Loucy (cell line): ENCODE results near the gene CHL1.

Experiments
- EZH2phosphoT487 ChIP-seq: fragments of 200-600 bp; IDR thresholded peaks from 2 replicates; pipeline ENCODE4 v1.6.1; 2018; ENCODE audit warnings: antibody characterized with exemption, mild to moderate bottlenecking, moderate library complexity, borderline replicate concordance
- TF ChIP-seq, protein P1 (sequence below): fragments of 200-600 bp; sonication (generic); conservative IDR thresholded peaks from 2 replicates; pipeline ENCODE4 v1.5.1; 2014; ENCODE audit warnings: mild to moderate bottlenecking, antibody characterized with exemption, low read length

DNA sequence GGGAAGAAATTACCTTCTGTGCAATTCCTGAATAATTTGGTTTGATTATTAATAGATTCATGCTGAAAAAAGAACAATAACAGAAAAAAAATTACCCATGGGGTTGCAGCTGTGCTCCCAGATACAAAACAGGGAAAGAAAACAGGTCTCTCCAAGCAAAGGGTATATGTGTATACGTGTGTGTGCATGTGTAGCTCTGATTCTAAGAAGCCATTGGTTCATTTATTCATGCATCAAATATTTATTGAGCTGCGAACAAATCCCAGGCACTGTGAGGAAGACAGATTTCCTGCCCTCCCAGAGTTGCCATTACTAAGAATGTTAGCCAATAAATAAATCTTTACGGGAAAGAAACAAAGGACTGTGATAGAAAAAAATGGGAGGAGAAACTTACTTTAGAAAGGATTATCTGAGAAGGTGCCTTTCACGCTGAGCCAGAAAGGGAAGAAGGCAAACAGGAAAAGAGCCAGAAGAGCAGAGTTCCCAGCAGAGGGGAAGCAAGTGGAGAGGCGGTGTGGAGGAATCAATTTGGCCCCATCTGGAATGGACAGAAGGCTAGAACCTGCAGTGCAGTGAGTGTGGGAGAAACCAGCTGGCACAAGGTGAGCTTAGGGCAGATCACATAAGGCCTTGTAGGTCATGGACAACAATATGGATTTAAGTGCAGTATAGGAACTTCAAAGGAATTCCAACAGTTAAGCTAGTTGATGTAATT lies 20.7 kb downstream of the CHL1 start:
- TF ChIP-seq, protein P1, sequence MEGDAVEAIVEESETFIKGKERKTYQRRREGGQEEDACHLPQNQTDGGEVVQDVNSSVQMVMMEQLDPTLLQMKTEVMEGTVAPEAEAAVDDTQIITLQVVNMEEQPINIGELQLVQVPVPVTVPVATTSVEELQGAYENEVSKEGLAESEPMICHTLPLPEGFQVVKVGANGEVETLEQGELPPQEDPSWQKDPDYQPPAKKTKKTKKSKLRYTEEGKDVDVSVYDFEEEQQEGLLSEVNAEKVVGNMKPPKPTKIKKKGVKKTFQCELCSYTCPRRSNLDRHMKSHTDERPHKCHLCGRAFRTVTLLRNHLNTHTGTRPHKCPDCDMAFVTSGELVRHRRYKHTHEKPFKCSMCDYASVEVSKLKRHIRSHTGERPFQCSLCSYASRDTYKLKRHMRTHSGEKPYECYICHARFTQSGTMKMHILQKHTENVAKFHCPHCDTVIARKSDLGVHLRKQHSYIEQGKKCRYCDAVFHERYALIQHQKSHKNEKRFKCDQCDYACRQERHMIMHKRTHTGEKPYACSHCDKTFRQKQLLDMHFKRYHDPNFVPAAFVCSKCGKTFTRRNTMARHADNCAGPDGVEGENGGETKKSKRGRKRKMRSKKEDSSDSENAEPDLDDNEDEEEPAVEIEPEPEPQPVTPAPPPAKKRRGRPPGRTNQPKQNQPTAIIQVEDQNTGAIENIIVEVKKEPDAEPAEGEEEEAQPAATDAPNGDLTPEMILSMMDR: no peak
- no peak for TF ChIP-seq EZH2phosphoT487
